Stimulated activated CD8-positive, alpha-beta memory T cell treated with anti-CD3 and anti-CD28 coated beads, Interleukin-15, amount 100 ng/mL, for 48 hours (primary cell): ENCODE measurements around the gene COX5A.
"Not testable (repeated sequence)": the region's sequence is repeated elsewhere in the genome, so short reads cannot be mapped to it uniquely, and the experiment has no call there.

Experiments
- DNase-seq, 2 donors: peaks; one replicate each; pipeline ENCODE4 v3.0.0-alpha.2; 2020; ENCODE audit warnings: low read depth in 2 of 2

COX5A gene

DNA sequence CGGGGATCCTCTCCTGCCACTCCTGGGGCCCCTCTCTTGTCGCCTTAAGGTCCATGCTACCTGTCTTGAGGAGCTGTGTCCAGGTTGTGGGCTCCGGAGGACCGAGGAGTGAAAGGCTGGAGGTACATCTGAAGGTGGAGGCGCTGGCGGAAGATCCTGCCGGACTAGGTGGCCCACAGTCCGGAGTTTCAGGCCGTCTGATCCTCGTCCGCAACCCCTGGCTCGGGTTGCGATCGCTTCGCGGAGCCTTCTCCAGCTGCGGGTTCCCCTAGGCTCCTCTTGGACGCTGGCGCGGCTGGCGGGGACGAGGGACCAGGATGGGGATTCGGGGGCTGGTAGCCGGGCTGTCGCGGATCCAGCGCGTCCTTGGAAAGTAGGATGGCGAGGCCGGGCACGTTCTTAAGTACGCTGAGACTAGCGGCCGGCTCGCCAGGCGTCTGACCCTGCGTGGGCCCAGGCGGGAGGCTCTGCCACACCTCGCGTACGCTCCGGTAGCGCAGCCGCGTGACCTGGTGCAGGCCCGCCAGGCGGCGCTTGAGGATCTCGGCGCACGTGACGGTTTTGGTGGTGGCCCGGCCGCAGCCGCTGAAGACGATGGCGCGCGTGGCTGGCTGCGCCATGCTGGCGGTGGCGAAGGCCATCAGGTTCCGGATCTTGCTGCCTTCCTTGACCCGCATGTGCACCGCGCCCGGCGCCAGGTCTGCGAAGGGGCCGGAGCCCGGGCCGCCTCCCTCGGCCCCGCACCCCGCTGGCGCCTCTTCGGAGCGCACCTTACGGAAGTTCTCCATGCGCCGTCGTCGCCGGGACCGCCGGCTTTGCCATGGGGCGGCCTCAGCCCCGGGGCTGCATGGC, 18.1 kb upstream of the COX5A start:
- peak; percentile 58 to 61 for DNase-seq

DNA sequence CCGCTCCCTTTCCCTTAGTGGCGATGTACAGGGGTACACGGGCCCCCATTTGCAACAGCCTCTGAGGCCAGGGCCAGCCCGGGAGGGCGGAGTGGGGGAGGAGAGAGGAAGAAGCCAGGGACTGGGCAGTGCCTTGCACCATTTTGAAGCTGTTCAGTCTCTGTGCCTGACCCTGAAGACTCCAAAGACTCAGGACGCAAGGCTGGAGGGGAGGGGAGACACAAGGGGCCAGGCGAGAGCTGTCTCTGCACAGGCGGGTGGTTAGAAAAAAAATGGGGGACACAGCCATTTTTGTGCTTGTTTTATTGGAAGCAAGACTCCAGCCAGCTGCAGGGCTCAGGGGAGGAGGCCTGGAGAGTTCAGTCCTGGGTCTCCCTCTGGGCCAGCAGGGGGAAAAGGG, 17.1 kb upstream of the COX5A start:
- no peak for DNase-seq

DNA sequence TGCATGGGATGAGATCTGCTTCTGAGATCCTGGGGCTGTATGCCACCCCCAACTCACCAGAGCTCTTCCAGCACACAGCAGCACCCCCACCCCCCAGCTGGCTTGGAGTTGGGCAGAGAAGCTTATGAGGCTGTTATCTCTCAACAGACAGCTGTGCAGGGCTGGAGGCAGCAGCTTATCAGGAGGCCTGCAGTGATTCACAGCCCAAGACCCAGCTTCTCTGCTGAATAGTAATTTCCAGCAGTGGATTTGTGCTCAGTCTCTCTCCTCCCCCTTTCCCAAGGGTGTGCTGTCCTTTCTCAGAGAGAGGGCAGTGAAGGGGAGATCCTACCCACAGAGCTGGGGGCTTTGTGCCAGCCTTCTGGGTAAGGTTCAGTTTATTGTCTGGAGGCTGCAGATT, 16.6 kb upstream of the COX5A start:
- DNase-seq = no peak

DNA sequence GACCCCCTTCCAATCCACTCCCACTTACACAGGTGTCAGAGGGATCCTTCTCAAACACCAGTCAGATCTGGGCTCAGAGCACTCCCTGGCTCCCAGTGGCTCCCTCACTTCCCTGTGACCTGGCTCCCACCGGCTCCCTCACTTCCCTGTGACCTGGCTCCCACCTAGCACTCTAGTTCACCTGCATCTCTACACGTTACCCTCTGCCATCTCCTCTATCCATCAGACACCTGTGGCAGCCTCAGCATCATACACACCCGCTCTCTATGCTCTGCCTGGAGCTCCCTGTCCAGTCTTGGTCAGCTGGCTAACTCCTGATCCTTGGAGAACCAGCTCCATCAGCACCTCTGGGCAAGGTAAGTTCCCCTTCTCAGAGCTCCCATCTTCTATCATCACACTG, 13.1 kb upstream of the COX5A start:
- no peak for DNase-seq

DNA sequence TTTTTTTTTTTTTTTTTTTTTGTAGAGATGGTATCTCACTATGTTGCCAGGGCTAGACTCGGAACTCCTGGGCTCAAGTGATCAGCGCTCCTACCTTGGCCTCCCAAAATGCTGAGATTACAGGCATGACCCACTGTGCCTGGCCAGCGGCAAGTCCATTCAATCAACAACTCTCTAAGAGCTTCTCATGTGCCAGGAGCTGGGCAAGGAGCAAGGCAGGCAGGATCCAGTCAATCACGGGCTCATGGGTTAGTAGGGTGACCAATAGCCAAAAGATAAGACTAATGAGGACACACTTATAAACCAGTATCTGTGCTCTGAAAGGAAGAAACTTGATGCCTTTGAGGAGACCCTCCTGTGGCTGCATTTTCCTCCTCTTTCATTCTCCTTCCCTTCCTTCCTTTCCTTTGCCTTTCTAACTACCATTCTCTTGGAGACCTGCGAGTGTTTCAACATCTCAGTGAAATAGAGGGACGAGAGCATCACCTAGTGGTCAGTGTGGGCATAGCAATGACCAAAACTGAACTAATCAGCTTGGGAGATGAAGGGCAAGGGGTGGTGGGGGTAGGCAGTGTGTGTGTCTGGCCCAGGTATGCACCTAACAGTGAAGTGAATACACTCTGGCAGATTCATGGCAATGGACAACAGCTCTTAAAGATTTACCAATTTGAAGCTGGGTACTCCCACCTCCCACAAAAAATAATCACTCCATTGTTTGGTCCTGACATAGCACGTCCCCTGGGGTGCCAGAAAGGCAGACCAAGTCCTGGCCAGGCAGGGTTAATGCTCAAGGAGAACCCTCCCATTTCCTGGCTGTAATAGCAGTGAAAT, 12.4 kb upstream of the COX5A start:
- DNase-seq = peak; percentile 31 to 45

DNA sequence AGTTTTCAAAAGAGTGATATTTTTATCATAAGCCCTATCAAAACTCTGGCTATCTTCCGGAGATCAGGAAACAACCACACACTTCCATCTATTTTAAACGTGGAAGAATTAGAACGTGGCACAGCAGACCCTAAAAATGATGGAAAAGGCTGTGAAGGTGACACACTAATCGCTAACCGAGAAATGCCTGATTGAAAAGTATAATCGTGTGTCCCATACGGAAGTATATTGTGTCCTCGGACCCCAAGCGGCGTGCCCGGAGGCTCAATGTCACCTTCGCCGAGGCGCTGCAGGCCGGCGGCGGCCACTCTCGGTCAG, 642 bp downstream of the COX5A start:
- DNase-seq = no peak

DNA sequence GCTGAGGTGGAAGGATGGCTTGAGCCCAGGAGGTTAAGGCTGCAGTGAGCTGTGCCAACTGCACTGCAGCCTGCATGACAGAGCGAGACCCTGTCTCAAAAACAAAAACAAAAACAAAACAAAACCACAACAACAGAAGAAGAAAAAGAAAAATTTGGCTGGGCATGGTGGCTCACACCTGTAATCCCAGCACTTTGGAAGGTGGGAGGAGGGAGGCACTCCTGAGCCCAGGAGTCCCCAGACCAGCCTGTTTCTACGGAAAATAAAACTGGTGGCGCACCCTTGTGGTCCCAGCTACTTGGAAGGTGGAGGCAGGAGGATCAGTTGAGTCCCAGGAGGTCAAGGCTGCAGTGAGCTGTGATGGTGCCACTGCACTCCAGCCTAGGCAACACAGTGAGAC, 2.7 kb downstream of the COX5A start:
- not testable (repeated sequence) for DNase-seq

DNA sequence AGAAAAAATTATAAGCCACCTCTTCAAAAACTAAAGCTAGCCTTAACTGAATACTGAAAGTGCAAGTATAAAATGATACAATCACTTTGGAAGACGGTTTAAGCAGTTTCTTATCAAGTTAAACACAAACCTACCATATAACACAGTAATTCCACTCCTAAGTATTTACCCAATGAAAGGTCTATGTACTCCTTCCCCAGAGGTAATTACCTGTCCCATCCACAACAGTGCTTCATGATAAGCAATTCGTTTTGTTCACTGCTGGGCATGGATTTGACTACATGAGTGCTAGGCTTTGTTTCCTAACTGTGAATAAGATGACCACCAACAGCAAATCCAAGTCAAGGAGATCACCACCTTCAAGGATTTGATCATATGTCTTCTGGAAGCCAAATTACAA, 4.3 kb downstream of the COX5A start:
- DNase-seq = no peak

DNA sequence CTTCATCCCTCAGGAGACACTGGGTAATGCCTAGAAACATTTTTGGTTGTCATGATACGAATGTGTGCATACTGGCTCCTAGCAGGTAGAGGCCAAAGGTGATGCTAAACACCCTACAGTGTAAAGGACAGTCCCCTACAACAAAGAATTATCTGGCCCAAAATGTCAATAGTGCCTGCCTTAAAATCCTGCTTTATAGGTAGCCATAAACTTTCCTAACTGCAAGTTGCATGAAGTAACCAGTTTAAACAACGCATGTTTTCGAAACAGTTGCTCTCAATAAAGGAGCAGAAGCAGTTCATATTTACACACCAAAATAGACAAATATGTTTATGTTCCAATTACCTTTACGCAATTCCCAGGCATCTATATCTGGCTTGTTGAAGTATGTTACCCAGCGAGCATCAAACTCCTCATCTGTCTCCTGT, 9.1 kb downstream of the COX5A start:
- DNase-seq = no peak

DNA sequence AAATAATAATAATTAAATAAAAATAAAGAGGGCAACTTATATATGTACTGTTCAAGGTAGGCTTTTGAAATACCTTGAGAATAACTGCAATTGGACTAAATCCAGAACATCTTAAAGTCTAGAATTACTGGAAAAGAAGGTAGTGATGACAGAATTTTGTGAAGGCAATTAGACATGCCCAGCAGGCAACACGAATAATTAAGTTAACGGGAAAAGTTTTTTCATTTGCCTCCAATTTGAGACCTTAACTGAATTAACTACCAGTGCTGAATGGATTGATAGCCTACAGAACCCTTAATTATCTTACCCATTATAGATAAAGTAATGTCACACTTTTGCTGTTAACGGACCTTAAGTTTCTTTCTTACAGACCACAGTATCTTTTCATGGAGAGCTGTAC, 13.3 kb downstream of the COX5A start:
- no peak for DNase-seq

DNA sequence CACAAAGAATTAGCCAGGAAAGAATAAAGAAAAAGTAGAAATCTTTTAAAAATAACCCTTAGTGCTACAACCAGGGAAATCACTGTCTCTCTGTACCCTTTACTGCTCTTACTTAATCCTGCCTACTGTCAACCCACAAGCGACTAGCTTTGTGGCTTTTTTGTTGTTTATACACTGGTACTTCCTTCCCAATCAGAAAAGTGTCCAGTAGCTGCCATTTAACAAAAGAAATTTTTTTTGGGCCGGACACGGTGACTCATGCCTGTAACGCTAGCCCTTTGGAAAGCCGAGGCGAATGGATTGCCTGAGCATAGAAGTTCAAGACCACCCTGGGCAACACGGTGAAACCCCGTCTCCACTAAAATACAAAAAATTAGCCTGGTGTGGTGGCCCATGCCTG, 17.4 kb downstream of the COX5A start:
- DNase-seq = no peak

DNA sequence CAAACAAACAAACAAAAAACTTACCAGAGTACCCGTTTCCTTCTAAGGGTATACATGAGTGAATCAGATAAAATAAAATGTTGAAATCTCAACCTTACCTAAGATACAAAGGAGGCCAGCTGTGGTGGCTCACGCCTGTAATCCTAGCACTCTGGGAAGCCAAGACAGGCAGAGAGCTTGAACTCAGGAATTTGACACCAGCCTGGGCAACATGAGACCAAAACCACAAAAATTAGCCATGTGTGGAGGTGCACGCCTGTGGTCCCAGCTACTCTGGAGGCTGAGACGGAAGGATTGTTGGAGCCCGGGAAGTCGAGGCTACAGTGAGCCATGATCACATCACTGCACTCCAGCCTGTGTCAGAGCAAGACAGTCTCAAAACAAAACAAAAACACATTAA, 20.2 kb downstream of the COX5A start:
- DNase-seq = no peak

DNA sequence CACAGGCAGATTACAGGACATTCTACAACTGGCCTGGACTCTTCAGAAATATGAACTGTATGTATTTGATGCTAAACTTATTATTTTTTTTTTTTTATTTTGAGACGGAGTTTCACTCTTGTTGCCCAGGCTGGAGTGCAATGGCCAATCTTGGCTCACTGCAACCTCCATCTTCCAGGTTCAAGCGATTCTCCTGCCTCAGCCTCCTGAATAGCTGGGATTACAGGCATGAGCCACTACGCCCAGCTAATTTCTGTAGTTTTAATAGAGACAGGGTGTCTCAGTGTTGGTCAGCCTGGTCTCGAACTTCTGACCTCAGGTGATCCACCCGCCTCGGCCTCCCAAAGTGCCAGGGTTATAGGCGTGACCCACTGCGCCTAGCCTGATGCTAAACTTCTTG, 24.1 kb downstream of the COX5A start:
- DNase-seq = not testable (repeated sequence)

DNA sequence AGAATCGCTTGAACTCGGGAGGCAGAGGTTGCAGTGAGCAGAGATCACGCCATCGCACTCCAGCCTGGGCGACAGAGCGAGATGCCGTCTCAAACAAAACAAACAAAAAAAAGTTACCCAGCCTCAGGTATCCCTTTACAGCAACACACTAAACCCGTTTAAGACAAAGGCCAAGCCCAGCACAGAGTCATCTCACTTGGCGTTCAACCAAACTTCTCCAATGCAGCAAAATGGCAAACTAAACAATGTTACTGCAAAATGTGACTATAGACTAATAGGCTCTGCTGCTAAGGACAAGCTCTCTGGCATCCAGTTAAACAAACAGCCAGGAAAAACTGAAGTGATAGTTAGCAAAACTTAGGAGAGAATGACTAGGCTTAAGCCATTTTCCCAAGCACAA, 24.8 kb downstream of the COX5A start:
- DNase-seq = no peak

DNA sequence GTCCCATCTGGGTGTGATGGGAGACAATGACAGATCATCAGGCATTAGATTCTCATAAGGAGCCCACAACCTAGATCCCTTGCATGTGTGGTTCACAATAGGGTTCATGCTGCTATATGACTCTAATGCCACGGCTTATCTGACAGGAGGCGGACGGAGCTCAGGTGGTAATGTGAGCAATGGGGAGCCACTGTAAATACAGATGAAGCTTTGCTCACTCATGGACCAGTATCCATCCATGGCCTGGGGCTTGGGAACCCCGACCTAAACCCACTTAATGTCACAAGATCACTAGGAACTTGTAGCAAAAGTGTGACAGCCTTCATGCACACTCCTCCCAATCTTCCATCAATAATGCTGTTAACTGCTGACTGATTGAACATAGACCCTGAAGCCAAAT, 29.2 kb downstream of the COX5A start:
- DNase-seq = no peak

DNA sequence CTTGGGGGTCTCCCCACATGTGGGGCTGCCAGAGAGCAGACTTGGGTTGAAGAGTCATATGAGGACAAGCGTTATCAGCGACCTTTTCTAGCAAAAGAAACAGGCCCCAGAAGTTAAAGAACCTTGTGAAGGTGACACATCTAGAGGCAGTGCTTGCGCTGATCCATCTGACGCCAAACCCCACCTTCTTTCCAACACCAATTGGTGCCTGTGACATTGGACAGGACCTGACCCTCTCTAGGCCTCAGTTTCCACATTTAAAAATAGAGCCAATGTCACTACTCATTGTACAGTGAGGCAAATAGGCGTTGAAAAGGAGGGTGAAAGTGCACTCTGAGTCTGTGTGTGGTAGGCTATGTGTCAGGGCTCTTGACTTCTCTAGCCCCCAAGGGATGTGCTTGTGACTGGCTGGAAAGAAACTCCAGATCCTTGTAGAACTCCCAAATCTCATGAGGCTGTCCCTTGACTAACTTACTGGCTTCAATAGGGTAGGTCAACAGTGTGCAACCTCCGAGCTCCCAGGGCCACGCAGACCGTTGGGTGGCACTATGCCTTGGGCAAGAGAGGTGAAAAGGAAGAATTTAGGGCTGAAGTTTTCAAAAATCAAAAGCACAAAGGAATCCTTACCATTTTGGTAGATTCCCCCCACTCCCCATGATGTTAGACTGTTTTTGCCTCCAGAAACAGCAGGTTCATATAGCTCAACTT, 30.6 kb downstream of the COX5A start:
- DNase-seq = no peak

DNA sequence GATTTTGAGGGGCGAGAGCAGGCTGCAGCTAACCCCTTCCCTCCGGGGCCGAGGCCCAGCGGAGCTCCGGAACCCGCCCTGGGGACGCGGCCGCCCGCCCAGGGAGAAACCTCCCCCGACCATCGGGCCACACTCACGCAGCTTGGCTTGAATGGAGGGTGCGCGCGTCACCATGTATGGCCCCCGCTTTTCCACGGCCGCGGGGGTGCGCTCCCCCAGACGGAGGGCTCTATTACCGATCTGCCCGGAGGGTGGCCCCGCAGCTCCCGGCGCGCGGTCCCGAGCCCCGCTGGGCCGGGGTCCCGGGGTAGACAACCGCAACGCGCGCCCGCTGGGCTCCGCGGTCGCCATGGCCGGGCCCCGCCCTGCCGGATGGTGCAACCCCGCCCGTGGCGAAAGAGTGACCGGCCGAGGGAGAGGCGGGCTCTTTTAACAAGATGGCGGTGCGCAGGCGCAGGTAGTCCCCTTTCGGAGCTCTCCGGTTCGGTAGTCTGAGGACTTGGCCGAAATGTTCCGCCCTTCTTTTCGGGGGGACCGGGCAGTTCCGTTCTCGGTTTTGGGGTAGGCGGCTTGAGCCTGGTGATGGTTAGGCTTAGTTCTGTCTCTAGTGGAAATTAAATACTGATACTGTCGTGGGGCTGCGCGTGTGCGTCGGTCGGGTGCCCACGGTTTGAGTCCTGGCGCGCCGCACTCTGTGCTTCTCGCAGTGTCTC, 31.3 kb downstream of the COX5A start, which contains the start of gene FAM219B:
TSS of gene FAM219B (minus strand) at position 402 of the 713 bp plus-strand sequence. CDS start at position 351, 51 bp downstream.
- peak; percentile 72 to 78 for DNase-seq

DNA sequence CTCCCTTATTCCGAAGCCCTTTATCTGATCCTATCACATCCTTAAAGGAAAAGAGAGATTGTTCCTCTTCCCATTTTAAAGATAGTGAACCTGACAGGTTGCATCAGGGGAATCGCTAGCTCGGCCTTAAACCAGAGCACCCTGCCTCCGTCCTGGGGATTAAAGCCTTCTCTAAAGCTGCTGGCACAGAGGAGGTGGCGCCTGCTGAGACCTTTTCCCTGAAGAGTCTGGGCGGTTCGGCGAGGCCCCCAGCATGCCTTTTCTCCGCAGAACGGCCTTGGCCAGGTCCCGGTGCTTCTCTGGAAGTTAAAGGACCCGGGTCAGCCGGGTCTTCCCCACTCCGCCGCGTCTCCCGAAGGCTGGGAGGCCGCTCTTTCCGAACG, 31.8 kb downstream of the COX5A start:
- DNase-seq = no peak

DNA sequence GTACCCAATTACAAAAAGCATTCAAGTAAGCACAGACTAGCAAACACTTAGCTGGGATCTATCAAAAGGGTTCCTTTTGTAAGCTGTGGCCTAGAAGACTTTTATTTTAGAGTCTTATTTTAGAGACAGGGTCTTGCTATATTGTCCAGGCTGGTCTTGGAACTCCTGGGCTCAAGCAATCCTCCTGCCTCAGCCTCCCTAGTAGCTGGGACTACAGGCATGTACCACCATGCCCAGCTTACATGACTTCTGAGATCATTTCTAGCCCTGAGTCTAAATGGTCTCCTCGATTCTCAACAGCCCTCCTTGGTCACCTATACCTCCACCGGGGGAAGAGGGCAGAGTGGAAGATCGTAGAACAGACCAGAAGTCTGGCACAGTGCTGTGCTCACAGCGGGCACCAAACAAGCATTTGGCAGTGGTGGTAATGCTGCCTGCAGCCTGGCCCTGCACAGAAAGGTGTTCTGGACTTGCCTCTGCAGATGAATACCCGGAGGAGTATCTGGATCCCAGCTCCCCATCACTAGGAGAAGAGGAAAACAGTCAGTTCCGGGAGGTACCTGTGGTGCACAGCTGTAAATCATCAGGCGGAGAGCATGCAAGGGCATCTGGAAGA, 33.6 kb downstream of the COX5A start:
- DNase-seq = no peak

DNA sequence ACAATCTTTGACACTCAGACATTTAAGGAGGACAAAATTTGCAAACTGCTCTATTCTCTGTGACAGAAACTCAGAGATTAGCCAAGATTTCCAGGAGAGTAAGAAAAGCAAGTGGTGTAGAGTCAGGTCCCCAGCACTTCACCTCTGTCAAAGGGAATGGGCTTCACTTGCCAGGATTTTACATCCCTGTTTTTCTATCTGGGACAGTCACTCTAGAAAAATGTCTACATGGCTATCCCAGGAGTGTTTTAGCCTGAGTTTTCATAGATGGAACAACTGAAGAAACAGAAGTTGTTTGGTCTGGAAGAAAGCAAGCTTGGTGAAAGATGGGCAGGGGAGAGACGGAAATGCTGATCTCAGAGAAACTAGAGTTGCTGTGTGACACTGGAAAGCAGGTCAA, 34.2 kb downstream of the COX5A start:
- no peak for DNase-seq

DNA sequence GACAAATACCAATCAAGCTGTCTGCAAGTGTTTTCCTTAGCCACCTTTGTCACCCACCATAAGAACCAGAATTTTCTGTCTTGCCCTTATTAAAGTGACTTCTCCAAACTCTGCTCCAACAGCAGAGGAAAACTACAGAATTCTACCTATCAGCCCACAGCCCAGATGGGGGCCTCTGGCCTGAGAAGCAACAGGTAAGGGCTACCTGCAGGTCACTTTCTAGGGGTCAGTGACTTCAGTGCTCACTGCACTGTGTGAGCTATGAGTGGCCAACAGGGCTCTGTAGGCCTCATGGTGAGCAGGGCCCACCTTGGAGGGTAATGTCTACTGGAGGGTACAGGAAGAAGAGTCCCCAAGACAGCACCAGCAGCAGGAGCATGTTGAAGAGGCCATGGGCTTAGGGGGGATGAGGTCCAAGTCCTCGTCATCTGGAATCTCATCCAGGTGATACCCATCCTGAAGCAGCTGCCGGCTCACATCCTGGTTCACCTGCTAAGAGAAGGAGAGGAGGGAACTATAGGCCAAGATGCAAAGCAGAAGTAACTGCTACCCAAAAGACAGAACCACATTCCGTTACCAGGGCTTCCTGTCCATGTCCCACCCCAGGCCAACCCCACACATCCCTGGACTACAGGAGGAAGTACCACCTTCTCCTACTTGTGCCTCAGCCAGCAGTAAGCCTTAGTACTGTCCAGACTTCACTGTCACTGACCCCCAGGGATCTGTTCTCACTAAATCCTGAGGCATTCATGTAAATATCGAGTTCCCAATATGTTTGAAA, 35.4 kb downstream of the COX5A start:
- DNase-seq = no peak
